GM23338 (cell line): Measurements from ENCODE around the gene REPIN1. TPM values are rescaled to one million over a fixed set of nuclear protein-coding genes. Genes with fewer than 3 reads are reported as not detected.

Source experiments
- ATAC-seq: fragments of 200-7000 bp; cut with Tn5 transposase; 3 replicates; pipeline ENCODE4 v1.9.1; 2020
- DNase-seq: peaks from one replicate; pipeline ENCODE4 v3.0.0-alpha.2; 2015; ENCODE audit warnings: low spot score
- H2AFZ ChIP-seq: fragments of 200-600 bp; sonication (generic); 2 replicates; pipeline ENCODE4 v1.8.0; 2016; ENCODE audit warnings: antibody characterized with exemption, mild to moderate bottlenecking, moderate library complexity
- H3F3A ChIP-seq: fragments of 200-600 bp; sonication (generic); replicated peaks from 2 replicates; pipeline ENCODE4 v1.8.0; 2017; ENCODE audit warnings: antibody characterized with exemption, mixed run types, low read depth
- H3K27ac ChIP-seq: fragments of 200-600 bp; sonication (generic); 2 replicates; pipeline ENCODE4 v1.6.1; 2016; ENCODE audit warnings: low read depth
- H3K27me3 ChIP-seq: fragments of 200-600 bp; sonication (generic); 2 replicates; pipeline ENCODE4 v1.8.0; 2016; ENCODE audit warnings: mild to moderate bottlenecking, mixed run types, moderate library complexity; ENCODE audit not compliant: insufficient read depth
- H3K36me3 ChIP-seq: fragments of 200-600 bp; sonication (generic); 2 replicates; pipeline ENCODE4 v1.8.0; 2016; ENCODE audit warnings: mild to moderate bottlenecking; ENCODE audit not compliant: insufficient read depth
- H3K4me1 ChIP-seq: fragments of 200-600 bp; sonication (generic); 2 replicates; pipeline ENCODE4 v1.8.0; 2016; ENCODE audit warnings: mild to moderate bottlenecking, moderate library complexity; ENCODE audit not compliant: insufficient read depth
- H3K4me2 ChIP-seq: fragments of 200-600 bp; sonication (generic); 2 replicates; pipeline ENCODE4 v1.7.1; 2017; ENCODE audit warnings: mixed run types
- H3K4me3 ChIP-seq: fragments of 200-600 bp; sonication (generic); 2 replicates; pipeline ENCODE4 v1.6.1; 2016; ENCODE audit warnings: mixed run types
- H3K79me2 ChIP-seq: fragments of 200-600 bp; sonication (generic); replicated peaks from 2 replicates; pipeline ENCODE4 v1.8.0; 2017; ENCODE audit warnings: mild to moderate bottlenecking; ENCODE audit not compliant: insufficient read depth
- H3K9me2 ChIP-seq: fragments of 200-600 bp; sonication (generic); 2 replicates; pipeline ENCODE4 v1.8.0; 2017; ENCODE audit not compliant: insufficient read depth
- H4K20me1 ChIP-seq: fragments of 200-600 bp; sonication (generic); replicated peaks from 2 replicates; pipeline ENCODE4 v1.8.0; 2017; ENCODE audit warnings: mild to moderate bottlenecking; ENCODE audit not compliant: insufficient read depth
- H3K27ac Mint-ChIP-seq: 2 replicates; pipeline ENCODE4 v1.8.0; 2020; ENCODE audit warnings: inconsistent platforms, mild to moderate bottlenecking, moderate library complexity, mixed read lengths
- H3K27me3 Mint-ChIP-seq: 3 replicates; pipeline ENCODE4 v1.8.0; 2022; ENCODE audit warnings: low read depth, mild to moderate bottlenecking, moderate library complexity, mixed read lengths, inconsistent platforms; ENCODE audit not compliant: insufficient read depth, poor library complexity
- H3K36me3 Mint-ChIP-seq: 3 replicates; pipeline ENCODE4 v1.8.0; 2021; ENCODE audit warnings: low read depth, mild to moderate bottlenecking, inconsistent platforms, moderate library complexity, mixed read lengths
- H3K4me1 Mint-ChIP-seq: 3 replicates; pipeline ENCODE4 v1.8.0; 2020; ENCODE audit warnings: mild to moderate bottlenecking, inconsistent platforms, mixed read lengths
- H3K4me3 Mint-ChIP-seq: 3 replicates; pipeline ENCODE4 v1.8.0; 2021; ENCODE audit warnings: moderate library complexity, mild to moderate bottlenecking, inconsistent platforms, mixed read lengths
- H3K9me3 Mint-ChIP-seq: 3 replicates; pipeline ENCODE4 v1.8.0; 2020; ENCODE audit warnings: moderate library complexity, mild to moderate bottlenecking, inconsistent platforms, mixed read lengths
- CREB1 ChIP-seq: fragments of 250-450 bp; sonication (Bioruptor Pico); IDR thresholded peaks from 2 replicates; pipeline ENCODE4 v1.5.0; 2020; ENCODE audit warnings: low read depth, mild to moderate bottlenecking, moderate library complexity
- CTCF ChIP-seq, 2 experiments: fragments of 200-600 bp in 1 of 2; sonication (generic) in 1 of 2; conservative IDR thresholded peaks; 2 replicates each; pipeline versions ENCODE4 v1.5.1 to v1.6.1; 2016 to 2017; ENCODE audit warnings: antibody characterized with exemption in 2 of 2, low read depth in 2 of 2, mild to moderate bottlenecking in 2 of 2, moderate library complexity in 1 of 2
- ETS1 ChIP-seq: IDR thresholded peaks from 2 replicates; pipeline ENCODE4 v1.6.1; 2016; ENCODE audit warnings: antibody characterized with exemption
- EZH2 ChIP-seq: fragments of 200-600 bp; sonication (generic); IDR thresholded peaks from one replicate; pipeline ENCODE4 v1.8.0; 2017; ENCODE audit warnings: antibody characterized with exemption, mild to moderate bottlenecking, low read depth; ENCODE audit not compliant: unreplicated experiment
- EZH2phosphoT487 ChIP-seq: fragments of 200-600 bp; sonication (generic); IDR thresholded peaks from one replicate; pipeline ENCODE4 v1.8.1; 2018; ENCODE audit warnings: antibody characterized with exemption; ENCODE audit not compliant: unreplicated experiment
- NANOG ChIP-seq: IDR thresholded peaks from 2 replicates; pipeline ENCODE4 v1.6.1; 2016; ENCODE audit warnings: antibody characterized with exemption, borderline replicate concordance
- POLR2AphosphoS5 ChIP-seq: IDR thresholded peaks from 2 replicates; pipeline ENCODE4 v1.6.1; 2016; ENCODE audit warnings: antibody characterized with exemption, low read depth
- REST ChIP-seq: IDR thresholded peaks from one replicate; pipeline ENCODE4 v1.6.1; 2018; ENCODE audit warnings: antibody characterized with exemption; ENCODE audit not compliant: unreplicated experiment
- ZNF114 ChIP-seq: fragments of 250-450 bp; sonication (Bioruptor Pico); IDR thresholded peaks from 2 replicates; pipeline ENCODE4 v1.5.0; 2020; ENCODE audit warnings: mild to moderate bottlenecking, moderate library complexity
- polyA plus RNA-seq: library from polyadenylated mRNA; unstranded; fragments of >200 nt; fragmentation: Nextera tagmentation; extraction: Ambion mirVana; gene quantifications from 2 replicates; pipeline ENCODE4 v1.2.1, GENCODE V29; 2016
- total RNA-seq: library from RNA; depleted of rRNA; stranded (reverse); fragments of >200 nt; shearing (Covaris generic); gene quantifications from 2 replicates; pipeline ENCODE4 v1.2.3, GENCODE V29; 2014

Gene REPIN1
- total and polyA plus RNA-seq, 2 experiments from 2014 or later = 29.8 to 156 TPM

GRCh38 chr7:150381096-150381495 lies 12.5 kb downstream of the REPIN1 start (continued):
- TF ChIP-seq EZH2 = no peak
- no peak for TF ChIP-seq NANOG
- TF ChIP-seq CREB1 (CRISPR knock-in tag) = no peak
- no peak for TF ChIP-seq EZH2phosphoT487
- TF ChIP-seq ZNF114 = no peak

- no peak overlapping the region for H2AFZ ChIP-seq
- peaks cover 44% of the 10 kb centered on the region for H3F3A ChIP-seq
- peak overlapping the region; percentile 77; the same call in 1 of the 2 replicates for H3K4me2 ChIP-seq
- Mint-ChIP-seq H3K4me1 (peaks cover 80% of the 10 kb centered on the region), H3K4me3 (no peak overlapping the region), H3K36me3 (peaks cover 19% of the 10 kb centered on the region), H3K9me3 (no peaks in the 10 kb centered on the region), H3K27ac (no peak overlapping the region; the same call in 1 of the 2 replicates), H3K27me3 (peaks cover 26% of the 10 kb centered on the region)
- no peak overlapping the region for H3K4me3 ChIP-seq
- no peaks in the 10 kb centered on the region for H3K27me3 ChIP-seq
- ATAC-seq = no peak
- no peak overlapping the region for H3K27ac ChIP-seq
- no peaks in the 10 kb centered on the region; the same call in none of the 2 replicates for H4K20me1 ChIP-seq
- no peaks in the 10 kb centered on the region for H3K36me3 ChIP-seq
- TF ChIP-seq CREB1 (CRISPR knock-in tag) (no peak), CTCF (conservative IDR thresholded peaks at IDR 0.05; ENCODE audit: low read depth in 2 of 2) (no peak)
- peaks cover 77% of the 10 kb centered on the region for H3K4me1 ChIP-seq
- no peak for DNase-seq
- H3K79me2 ChIP-seq = peaks cover 63% of the 10 kb centered on the region
- H3K9me2 ChIP-seq = no peaks in the 10 kb centered on the region
These were observed 13.1 kb downstream of the REPIN1 start for GRCh38 chr7:150381785-150382122.

- H3K36me3 ChIP-seq = no peaks in the 10 kb centered on the region
- DNase-seq = no peak
- H3K4me3 ChIP-seq = no peak overlapping the region
- H4K20me1 ChIP-seq = no peaks in the 10 kb centered on the region; the same call in none of the 2 replicates
- peaks cover 63% of the 10 kb centered on the region for H3K79me2 ChIP-seq
- H3K27me3 ChIP-seq = no peaks in the 10 kb centered on the region
- no peak overlapping the region for H2AFZ ChIP-seq
- H3K27me3 Mint-ChIP-seq = peaks cover 27% of the 10 kb centered on the region
- no peaks in the 10 kb centered on the region for H3K9me2 ChIP-seq
- no peak for ATAC-seq
- H3K9me3 Mint-ChIP-seq = no peaks in the 10 kb centered on the region
- peaks cover 79% of the 10 kb centered on the region for H3K4me1 Mint-ChIP-seq
- peaks cover 41% of the 10 kb centered on the region for H3F3A ChIP-seq
- peaks cover 76% of the 10 kb centered on the region for H3K4me1 ChIP-seq
- peak overlapping the region; percentile 77 for H3K4me2 ChIP-seq
- H3K27ac Mint-ChIP-seq = peak overlapping the region; percentile 94
- peak overlapping the region; percentile 93; the same call in 1 of the 2 replicates for H3K27ac ChIP-seq
- peaks cover 24% of the 10 kb centered on the region for H3K36me3 Mint-ChIP-seq
- H3K4me3 Mint-ChIP-seq = peak overlapping the region; percentile 37; the same call in 1 of the 3 replicates
- TF ChIP-seq EZH2 (no peak), REST (no peak), CREB1 (CRISPR knock-in tag) (no peak), CTCF (conservative IDR thresholded peaks at IDR 0.05; ENCODE audit: low read depth in 2 of 2) (no peak), NANOG (no peak), POLR2AphosphoS5 (no peak), ETS1 (no peak)
These were observed 13.7 kb downstream of the REPIN1 start for GRCh38 chr7:150382123-150382843.
